Gastroesophageal sphincter (tissue), 3 donors: ENCODE results near the gene HSD17B8.

Experiments used
- POLR2A ChIP-seq, 2 donors: fragments of 450-650 bp; IDR thresholded peaks; one replicate each; pipeline ENCODE4 v1.6.1; 2017; ENCODE audit warnings: antibody characterized with exemption in 2 of 2, mild to moderate bottlenecking in 2 of 2, moderate library complexity in 1 of 2
- TF ChIP-seq, protein P1 (sequence below), 4 experiments: fragments of 200-600 bp in 2 of 4; fragments of 450-650 bp in 2 of 4; sonication (generic) in 1 of 4; IDR thresholded peaks; one replicate each; pipeline ENCODE4 v1.5.1; 2017 to 2019; ENCODE audit warnings: antibody characterized with exemption in 4 of 4, mild to moderate bottlenecking in 2 of 4, moderate library complexity in 2 of 4

DNA sequence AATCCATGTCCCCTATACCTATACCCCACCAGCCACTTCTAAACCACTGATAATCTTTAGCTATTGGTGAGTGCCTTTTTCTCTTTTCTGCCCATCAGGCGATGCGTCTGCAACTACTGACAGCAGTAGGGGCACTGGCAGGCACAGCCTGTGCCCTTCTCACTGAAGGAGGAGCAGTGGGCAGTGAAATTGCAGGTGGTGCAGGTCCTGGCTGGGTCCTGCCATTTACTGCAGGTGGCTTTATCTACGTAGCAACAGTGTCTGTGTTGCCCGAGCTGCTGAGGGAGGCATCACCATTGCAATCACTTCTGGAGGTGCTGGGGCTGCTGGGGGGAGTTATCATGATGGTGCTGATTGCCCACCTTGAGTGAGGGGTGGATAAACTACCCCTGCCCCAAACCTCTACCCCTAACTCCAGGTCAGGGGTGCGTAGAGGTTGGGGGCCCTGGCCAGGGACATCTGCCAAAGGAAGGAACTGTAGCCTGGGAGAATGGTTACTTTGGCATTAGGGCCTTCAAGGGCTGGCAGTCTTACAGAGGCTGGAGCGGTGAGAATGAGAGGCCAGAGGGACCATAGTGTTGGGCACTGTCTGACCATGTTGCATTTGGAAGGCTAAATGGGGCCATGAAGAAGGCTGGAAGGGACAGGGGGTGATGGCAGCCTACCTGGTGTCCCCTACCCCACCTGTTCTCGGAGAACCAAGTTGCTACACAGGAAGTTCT is 851 bp upstream of the HSD17B8 start:
- no peak for TF ChIP-seq POLR2A (IDR thresholded peaks at IDR 0.05)
- TF ChIP-seq, protein P1, sequence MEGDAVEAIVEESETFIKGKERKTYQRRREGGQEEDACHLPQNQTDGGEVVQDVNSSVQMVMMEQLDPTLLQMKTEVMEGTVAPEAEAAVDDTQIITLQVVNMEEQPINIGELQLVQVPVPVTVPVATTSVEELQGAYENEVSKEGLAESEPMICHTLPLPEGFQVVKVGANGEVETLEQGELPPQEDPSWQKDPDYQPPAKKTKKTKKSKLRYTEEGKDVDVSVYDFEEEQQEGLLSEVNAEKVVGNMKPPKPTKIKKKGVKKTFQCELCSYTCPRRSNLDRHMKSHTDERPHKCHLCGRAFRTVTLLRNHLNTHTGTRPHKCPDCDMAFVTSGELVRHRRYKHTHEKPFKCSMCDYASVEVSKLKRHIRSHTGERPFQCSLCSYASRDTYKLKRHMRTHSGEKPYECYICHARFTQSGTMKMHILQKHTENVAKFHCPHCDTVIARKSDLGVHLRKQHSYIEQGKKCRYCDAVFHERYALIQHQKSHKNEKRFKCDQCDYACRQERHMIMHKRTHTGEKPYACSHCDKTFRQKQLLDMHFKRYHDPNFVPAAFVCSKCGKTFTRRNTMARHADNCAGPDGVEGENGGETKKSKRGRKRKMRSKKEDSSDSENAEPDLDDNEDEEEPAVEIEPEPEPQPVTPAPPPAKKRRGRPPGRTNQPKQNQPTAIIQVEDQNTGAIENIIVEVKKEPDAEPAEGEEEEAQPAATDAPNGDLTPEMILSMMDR (IDR thresholded peaks at IDR 0.05): no peak
